ENCODE results near the gene SORCS2.

DNA sequence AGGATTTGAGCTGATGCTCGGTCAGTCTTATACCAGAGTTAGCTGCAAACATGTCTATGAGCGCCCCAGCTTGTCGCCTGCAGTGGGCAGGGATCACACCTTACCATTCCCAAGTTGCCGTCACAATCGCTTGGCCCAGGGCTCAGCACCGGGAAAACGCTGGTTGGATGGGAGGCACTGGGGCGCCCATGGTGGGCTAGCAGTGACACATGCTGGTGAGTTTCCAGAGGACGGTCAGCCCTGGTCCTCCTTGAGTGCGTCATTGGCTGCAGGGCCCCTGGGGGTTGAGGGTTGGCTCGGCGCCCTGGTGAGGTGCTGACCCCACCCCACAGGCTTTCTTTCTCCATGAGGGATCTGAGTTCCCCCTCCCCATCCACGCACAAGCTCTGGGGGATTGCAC, 50.4 kb downstream of the SORCS2 start:
- TF ChIP-seq, protein P1, sequence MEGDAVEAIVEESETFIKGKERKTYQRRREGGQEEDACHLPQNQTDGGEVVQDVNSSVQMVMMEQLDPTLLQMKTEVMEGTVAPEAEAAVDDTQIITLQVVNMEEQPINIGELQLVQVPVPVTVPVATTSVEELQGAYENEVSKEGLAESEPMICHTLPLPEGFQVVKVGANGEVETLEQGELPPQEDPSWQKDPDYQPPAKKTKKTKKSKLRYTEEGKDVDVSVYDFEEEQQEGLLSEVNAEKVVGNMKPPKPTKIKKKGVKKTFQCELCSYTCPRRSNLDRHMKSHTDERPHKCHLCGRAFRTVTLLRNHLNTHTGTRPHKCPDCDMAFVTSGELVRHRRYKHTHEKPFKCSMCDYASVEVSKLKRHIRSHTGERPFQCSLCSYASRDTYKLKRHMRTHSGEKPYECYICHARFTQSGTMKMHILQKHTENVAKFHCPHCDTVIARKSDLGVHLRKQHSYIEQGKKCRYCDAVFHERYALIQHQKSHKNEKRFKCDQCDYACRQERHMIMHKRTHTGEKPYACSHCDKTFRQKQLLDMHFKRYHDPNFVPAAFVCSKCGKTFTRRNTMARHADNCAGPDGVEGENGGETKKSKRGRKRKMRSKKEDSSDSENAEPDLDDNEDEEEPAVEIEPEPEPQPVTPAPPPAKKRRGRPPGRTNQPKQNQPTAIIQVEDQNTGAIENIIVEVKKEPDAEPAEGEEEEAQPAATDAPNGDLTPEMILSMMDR (IDR thresholded peaks at IDR 0.05; ENCODE audit: low read length) = no peak
- TF ChIP-seq EZH2 (IDR thresholded peaks at IDR 0.05; ENCODE audit: borderline replicate concordance, low read length) = no peak

All from OCI-LY1 (cell line).